HG02678 (cell line): ENCODE measurements around the gene FGR.

Source experiments
- ATAC-seq: cut with Tn5 transposase; IDR thresholded peaks from one replicate; pipeline ENCODE4 v1.9.1; 2021; ENCODE audit warnings: mild to moderate bottlenecking, moderate library complexity; ENCODE audit not compliant: unreplicated experiment

FGR gene

DNA sequence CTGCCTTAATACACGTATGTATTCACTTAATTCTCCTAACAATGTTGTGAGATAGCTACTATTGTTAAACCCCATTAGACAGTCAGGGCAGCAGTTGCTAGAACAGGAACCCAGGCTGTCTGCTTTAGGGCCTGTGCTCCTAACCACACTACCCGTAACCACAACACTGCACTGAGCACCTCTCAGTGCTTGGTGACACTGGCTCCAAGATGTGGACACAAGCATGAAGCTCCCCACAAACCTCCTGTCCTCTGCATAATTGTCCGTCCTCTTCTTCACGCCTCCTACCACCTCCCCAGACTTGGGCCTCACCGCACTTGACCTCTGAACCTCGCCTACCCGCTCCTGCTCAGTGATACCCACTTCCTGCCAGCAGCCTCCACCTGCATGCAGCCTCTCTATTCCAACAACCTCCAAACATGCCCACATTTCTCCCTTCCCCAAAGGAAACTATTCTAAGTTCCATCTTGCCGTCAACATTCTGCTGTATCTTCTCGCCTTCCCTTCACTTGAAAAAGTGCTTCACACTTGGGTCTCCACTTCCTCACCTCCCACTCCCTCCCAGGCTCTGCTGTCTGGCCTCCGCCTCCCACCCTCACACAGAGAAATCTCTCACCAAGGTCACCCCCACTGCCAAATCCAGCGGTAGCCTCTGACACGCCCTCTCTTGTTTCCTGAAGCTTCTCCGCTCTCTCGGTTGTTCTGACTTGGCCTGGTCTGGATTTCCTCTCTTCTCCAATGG is 16.5 kb downstream of the FGR start:
- ATAC-seq, result no peak

DNA sequence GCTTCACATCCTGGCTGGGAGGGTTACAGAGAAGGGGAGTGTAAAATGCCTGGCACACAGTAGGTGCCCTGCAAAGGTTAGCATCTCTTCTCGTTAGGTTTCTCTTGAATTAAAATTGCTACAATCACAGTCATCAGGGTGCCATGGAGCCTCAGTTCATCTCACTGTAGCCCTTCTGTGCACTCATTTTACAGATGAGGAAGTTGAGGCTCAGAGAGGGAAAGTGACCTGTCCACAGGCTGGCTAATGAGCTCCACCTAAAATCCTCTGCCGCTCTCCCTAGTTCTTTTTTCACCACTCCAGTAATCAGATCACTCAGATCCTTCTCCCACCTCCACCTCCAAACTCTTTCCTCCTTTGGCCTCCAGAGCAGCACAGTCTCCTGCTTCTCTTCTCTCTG is 17.6 kb downstream of the FGR start:
- ATAC-seq, result no peak

DNA sequence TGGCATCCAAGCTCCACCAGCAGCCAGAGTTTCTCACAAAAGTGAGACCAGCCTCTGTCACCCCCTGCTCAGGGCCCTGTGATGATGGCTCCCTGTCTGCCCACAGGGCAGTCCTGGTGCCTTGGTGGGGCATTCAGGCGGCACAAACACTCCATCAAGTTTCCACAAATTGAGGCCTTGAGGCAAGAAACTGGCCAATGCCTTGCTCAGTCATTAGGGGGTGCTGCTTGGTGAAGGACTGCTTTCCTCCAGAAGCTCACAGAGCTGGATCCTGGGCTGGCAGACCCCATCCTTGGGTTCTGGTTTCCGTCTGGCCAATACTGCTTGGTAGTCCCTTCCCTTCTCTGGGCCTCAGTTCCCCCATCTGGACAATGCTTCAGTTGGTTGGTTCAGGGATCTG is 18.5 kb downstream of the FGR start:
- ATAC-seq, result no peak

DNA sequence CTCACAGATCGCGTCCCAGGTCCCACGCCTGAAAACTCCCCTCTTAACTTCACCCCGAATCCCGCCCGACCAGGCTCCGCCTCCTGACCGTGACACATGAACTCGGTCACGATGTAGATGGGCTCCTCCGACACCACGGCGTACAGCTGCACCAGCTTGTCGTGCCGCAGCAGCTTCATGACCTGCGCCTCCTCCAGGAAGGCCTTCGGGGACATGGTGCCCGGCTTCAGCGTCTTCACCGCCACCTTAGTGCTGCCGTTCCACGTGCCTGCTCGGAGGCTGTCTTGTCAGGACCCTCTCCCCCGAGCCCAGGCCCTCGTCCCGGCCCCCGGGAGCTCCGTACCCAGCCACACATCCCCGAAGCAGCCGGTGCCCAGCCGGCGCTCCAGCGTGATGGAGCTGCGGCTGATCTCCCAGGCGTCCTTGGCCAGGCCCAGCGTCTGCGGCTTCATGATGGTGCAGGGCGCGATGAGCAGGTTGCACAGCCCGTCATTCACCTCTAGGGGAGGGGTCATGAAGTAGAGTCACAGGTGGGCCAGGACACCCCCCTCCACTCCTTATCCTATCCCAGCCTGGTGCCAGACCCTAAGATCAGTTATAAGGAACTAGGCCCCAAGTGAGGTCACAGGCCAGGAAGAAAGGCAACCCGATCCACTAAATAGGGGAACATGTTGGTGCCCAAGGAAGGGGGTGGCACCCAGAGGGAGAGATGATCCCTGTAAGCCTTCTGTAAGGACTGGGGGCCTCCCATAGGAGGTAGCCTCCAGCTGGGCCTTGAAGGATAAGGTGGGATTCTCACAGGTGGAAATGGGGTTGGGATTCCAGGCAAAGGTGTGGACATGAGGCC is 19.4 kb downstream of the FGR start:
- no peak for ATAC-seq

DNA sequence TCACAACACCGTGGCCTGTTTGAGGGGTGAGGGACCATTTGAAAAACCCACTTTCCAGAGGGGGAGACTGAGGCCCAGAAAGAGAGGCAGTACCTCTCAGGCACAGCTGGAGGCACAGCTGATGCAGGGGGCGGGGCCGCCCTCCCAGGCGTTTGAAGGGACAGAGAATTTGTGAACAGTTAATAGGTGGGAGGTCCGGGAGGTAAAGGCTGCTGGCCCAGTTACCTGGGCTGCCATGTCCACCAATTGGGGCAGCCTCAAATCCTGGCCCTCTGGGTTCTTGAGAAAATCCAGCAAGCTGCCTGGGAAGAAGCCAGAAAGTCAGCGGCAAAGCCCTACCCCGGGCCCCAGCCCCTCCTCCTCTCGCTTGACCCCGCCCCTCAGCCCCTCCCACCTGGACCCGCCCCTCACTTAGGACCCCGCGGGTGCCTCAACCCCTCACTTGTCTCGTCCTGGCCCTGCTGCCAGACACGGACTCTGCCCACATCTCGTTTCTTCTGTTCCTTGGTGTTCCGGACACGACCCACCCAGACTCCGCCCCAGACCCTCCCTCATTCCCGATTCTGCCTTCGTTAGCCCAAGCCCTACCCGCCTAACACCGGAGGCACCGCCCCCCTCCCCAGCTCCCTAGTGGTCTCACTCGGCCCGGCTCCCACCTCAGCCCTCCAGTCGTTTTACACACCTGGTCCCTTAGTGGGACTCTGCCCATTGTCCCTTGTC is 20.2 kb downstream of the FGR start:
- ATAC-seq, result no peak

DNA sequence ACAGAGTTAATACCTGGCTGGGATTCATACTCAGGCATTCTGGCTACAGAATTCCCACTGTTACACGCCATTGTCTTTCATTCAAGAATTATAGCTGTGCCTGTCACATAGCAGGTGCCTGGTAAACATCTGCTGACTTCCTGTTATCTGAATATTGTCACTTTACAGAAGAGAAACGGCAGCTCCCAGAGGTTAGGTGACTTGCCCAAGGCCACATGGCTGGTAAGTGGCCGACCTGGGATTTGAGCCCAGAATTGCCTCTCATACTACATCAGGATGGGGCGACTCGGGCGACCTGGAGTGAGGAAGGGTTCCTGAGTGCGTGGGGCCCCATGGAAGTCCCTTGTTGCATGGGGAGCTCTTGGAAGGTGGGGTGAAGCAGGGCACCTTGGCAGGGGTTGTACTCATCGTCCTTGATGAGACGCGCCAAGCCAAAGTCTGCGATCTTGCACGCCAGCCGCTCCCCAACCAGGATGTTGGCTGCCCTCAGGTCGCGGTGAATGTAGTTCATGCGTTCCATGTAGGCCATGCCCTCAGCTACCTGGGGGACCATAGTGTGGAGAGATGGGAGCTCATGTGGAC is 20.9 kb downstream of the FGR start:
- no peak for ATAC-seq

DNA sequence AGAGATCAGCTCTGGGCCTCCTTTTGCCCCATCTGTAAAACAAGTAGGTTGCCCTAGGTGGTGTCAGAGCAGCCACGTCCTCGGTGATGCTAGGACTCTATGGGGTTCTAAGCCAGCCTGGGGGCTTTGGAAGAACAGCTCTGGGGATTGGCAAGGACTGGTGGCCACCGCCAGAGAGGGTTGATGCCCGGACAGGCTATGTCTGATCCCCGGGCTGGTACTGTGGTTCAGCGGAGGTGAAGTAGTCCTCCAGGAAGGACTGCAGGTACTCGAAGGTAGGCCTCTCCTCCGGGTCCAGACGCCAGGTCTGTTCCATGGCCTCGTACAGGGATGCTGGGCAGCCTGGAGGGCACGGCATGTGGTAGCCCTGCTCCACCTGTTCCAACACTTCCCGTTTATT is 22.3 kb downstream of the FGR start:
- ATAC-seq, result no peak

DNA sequence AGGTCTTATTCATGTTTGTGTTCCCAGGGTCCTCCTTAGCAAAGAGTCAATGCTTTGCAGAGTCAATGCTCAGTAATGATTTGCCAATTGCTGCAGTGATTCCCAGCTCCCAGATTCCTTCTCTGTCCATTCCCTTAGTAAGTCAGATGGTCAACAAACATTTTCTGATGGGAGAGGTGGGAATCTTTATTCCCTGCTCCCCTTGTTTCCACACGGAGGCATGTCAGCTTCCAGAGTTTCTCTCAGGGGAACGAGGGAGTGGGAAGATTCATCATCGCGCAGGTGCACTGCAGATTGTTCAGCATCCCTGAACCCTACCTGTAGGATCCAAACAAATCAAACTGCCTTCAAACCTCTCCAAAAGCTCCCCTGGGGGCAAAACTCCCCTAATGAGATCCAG is 23.5 kb downstream of the FGR start:
- ATAC-seq, result no peak

DNA sequence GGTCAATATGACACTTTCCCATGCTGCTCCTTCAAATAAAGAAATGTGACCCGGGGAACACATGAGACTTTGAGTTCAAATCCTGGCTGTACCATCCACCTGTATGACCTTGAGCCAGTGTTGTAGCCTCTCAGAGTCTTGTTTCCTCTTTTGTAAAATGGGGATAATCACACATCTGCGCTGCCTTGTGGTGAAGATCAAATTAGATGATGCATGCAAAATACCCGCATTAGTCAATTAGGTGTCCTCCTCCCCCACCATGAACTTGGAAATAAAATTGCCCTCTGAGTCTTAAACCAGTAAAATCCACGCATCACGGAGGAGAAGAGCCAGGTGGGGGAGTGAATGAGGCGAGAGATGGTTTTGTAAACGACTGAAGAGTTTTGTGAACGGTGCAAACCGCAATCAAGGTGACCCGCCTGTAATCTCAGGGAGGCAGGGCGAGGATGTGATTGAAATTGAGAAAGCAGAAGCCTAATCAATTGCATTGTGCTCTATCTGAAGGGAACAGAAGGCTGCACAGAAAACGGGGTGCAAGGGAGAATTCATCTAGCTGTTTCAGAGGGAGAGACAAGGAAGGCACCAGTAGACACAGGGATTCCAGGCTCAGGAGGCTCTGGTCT is 25.3 kb downstream of the FGR start:
- ATAC-seq, result no peak

DNA sequence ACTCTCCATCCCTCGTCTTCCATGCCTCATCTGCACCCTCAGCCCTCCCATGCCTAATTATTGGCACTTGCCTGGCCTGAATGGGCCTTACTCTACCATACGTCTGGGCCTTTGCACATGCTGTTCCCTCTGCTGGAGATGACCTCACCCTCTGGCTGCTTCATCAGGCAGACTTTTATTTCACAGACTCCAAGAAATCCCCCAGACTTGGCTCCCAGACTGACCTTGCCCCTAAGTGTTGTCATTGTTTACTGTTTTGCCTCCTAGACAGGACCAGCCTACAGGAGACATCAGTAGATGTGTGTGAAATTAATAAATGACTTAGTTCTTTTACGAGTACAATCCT is 25.8 kb downstream of the FGR start:
- no peak for ATAC-seq

DNA sequence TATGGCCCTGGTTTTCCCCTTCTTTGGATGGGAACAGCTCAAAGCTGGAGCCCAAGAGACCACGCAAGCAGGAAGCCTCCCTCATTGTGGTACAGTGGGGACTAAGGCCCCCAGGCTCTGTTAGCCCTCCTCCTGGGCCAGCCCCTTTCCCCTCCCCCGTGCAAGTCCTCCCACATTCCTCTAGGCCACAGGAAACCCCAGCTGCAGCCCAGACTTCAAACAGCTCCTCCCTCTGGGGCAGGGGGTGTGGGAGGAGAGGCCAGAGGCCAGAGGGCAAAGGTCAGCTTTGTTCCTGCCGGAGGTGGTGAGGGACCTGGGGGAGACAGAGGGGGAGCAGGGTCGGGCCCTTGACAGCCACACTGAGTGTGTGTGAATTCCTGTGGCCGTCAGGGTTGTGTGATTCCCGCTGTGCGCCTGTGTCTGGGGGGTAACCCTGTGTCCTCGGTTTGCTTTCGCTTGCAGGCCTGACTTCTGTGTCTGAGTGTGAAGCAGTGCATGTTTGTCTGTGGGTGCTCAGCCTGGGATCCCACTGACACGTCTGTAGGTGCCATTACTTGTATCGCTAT is 27.7 kb downstream of the FGR start:
- no peak for ATAC-seq

DNA sequence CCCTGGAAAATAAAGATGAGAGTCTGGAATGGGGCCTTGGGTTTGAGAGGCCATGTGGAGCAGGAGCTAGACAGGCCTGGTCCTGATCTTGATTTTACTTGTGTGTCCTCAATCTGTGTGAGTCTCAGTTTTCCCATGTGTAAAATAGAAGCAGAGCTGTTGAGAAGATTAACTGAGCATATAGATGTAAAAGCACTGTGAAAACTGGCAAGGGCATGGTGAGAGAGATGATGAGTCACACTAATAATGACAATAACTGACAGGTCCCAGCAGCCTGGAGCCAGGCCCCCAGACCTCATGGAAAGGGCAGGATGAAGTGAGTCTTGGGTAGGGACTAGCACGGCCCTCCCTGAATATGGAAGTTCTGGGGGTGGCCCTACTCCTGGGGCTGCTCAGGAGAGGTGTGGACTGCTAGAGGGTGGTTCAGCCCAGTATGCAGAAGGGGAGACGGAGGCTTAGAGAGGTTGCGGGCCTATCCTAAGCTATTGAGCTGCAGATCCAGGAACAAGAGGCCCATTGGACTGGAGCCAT is 28.2 kb downstream of the FGR start:
- no peak for ATAC-seq

DNA sequence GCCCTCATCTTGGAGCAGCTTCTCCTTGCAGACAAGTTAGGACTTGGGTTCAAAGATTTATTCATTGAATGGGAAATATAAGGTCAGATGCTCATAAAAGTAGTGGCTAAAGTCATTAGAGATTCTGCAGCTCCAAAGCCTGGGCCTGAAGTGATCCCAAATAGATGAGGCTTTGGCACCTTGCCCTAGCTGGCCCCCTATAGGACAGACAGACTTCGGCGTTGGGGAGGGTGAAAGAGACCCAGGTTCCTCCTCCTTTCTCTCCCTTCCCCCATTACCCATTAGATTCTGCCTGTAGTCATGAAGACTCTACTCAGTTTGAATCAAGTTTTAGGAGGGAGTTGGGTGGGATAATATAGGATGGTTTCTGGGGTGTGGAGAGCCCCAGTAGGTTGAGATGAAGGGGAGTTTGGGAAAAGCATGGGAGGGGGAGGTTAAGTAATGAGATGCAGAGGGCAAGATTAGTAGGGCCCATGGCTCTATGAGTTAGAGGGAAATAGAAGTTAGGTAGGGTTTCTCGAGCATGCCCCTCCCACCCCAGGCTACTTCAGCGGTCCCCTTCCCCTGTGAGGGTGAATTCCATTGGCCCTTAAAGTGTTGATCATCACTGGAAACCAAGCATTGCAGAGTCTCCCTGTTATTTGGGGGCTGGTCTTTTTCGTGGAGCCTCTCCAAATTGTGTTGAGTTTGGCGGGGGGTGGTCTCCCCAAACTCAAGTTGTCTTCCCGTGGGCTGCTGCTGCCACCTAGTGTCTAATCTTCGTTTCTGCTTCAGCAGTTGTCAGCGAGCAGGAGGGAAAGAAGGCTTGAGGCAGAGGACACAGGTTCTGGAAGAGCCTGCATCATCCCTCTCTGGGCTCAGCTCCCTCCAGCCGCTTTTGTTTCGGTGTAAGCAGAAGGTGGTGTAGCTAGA is 28.9 kb downstream of the FGR start:
- no peak for ATAC-seq

DNA sequence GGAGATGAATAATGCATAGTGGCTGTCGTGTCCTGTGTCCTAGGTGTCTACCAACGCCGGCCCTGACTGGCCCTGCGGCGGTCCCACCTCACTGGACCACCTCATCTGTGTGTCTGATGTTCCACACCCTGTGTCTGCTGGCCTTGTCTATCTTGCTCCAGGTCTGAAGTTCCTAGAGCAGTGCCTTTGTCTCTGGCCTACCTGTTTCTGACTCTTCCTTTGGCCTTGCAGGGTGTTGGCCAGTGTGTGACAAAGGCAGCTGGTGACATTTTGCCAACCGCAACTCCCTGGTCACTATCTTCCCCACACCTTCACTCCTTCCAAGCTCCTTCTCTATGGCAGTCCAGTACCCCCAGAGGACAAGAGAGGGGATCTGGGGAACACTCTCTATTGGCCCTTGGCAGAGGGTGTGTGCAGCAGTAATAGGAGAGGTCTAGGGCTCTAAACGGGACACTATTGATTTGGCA is 29.7 kb downstream of the FGR start:
- ATAC-seq, result no peak

DNA sequence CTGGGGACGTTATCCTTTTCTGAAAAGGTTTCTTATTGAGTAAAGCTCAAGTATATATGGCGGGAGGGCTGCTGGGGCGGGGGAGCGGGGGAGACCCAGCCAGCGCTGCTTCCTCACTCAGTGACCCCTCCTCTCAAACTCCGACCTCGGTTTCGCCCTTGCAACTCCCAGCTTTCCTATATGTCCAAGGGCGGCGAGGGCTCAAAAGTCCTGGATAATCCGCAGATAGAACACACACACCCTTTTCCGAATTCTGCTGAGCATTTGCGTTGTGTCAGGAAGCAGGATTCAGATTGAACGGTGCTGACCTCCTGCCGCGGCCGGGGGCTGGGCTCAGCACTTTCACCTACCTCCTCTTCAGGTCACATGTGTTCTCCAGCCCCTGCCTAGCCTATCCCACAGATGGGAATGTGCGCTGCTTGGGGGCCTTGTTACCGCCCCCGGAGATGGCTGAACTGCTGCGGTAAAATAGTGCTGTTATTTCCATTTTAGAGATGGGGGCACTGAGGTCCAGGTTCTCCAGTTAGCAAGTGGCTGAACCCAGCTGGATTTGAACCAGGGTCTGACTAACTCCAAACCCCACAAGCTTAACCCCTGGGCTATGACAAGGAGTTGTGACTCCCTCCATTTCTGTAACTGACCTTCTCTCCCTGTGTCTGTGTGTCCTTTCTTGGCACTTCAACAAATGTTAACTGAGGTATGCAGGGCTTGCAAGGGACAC is 30.2 kb downstream of the FGR start:
- ATAC-seq, result no peak

DNA sequence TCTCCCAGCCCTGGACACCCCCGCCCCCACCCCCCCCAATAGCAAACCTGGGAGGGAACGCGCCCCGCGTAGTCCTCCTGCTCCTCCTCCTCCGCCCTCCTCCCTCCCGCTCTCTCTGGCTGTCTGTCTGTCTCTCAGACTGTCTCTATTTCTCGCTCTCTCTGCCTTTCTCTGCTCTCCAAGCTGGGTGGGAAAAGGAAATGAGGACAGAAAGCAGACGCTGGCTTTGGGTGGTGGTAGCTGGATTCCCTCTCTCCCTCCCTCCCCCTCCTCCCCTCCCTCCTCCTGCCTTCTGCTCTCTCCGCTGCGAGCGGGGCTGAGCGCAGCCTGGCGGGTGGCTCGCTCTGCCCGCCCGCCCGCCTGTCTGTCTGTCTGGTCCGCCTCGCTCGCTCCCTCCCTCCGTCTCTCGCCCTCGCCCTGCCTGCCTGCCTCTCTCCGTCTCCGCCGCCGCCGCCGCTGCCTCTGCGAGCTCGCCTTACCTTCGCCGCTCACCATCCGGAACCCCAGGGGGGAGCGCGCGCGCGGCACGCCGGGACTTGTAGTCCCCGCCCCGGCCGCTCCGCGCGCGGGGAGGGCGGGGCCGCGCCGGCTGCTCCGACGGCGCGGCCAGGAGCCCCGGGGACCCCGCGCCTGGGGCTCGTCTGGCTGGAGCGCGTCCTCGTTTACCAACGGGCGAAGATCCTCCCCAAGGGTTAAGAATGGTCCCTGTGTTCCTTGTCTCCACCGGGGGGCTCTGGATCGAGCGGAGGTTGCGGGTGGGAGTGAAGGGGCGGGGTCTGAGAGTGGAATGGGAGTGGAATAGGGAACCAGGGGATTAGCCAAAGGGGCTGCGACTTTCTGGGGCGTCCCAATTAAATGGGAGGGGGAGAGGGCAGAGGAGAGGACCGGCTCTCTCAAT is 31.1 kb downstream of the FGR start, which contains the start of gene AHDC1:
AHDC1 (minus strand) TSS at position 464 of the 898 bp plus-strand sequence. CDS start 52,029 bp downstream, outside the sequence.
- peak; percentile 65 for ATAC-seq

DNA sequence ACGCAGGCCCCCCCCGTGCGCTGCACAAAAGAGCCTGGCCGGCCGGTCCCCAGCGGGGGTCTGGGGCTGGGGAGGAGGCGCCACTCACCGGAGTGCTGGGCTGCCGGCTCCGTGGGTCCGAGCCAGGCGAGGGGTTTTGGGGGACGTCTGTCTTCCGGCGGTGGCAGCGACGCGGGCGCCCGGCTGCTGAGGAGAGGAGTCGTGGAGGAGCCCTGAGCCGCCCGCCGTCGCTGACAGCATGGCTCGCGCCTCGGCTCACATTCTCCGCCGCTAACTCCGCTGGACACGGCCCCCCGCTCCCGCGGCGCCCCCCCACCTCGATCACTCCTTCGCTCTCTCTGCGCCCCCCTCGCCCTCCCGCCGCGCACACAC is 31.7 kb downstream of the FGR start:
- no peak for ATAC-seq
